HG02943 (cell line): Measurements from ENCODE around the gene ARHGEF37.
"Not testable (repeated sequence)": the region's sequence is repeated elsewhere in the genome, so short reads cannot be mapped to it uniquely, and the experiment has no call there.

Source experiments
- ATAC-seq: cut with Tn5 transposase; IDR thresholded peaks from one replicate; pipeline ENCODE4 v1.9.1; 2021; ENCODE audit warnings: mild to moderate bottlenecking, low read depth, moderate library complexity; ENCODE audit not compliant: unreplicated experiment

ARHGEF37 gene, protein sequence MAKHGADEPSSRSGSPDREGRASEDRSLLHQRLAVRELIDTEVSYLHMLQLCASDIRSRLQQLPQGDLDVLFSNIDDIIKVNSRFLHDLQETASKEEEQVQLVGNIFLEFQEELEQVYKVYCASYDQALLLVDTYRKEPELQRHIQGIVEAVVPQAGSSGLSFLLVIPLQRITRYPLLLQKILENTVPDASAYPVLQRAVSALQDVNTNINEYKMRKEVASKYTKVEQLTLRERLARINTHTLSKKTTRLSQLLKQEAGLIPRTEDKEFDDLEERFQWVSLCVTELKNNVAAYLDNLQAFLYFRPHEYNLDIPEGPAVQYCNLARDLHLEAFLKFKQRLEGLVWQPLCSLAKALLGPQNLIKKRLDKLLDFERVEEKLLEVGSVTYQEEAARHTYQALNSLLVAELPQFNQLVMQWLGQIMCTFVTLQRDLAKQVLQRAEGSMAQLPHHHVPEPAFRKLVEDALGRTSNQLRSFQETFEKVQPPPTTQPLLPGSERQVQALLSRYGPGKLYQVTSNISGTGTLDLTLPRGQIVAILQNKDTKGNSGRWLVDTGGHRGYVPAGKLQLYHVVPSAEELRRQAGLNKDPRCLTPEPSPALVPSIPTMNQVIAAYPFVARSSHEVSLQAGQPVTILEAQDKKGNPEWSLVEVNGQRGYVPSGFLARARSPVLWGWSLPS

DNA sequence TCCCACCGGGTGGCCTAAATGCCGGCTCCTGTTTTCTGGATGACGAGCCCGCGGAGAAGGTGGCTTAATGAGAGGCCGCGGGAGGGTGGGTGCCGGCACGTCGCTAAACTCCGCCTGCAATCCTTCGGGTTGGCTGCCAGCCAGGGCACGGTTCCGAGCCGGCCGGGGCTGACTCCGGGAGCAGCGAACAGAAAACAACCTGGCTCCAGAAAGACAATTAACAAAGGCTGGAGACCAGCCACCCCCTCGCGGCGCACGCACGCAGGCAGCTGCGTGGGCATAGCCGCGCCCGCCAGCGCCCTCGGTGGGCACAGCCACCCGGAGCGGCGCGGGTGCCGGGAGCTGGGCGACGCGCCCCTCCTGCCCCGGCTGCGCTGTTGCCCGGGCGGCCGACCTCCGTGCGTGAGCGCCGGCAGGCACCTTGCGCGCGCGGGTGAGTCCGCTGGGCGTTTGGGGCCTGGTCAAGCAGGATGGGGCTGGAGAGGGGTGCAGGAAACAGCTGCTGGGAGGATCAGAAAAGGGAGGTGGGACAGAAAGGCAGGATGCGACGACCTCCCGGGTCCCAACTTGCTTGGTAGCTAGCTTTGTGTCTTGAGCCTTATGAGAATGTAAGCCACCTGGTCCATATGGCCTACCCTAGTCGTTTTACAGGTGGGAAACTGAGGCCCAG, at the start of gene ARHGEF37:
Gene ARHGEF37, plus strand, starts transcription at position 307 of the 670 bp plus-strand sequence. CDS start 16,272 bp downstream, outside the sequence.
- ATAC-seq, result no peak

DNA sequence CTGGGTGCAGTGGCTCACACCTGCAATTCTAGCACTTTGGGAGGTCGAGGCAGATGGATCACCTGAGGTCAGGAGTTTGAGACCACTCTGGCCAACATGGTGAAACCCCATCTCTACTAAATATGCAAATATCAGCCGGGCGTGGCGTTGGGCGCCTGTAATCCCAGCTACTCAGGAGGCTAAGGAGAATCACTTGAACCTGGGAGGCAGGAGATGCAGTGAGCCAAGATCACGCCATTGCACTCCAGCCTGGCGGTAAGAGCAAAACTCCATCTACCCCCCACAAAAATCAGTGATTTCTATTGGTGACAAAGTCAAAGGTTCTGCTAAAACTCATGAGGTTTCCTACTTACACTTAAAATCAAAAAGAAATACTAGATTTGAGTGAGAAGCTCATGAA, 48.9 kb upstream of the ARHGEF37 start:
- ATAC-seq, result no peak

DNA sequence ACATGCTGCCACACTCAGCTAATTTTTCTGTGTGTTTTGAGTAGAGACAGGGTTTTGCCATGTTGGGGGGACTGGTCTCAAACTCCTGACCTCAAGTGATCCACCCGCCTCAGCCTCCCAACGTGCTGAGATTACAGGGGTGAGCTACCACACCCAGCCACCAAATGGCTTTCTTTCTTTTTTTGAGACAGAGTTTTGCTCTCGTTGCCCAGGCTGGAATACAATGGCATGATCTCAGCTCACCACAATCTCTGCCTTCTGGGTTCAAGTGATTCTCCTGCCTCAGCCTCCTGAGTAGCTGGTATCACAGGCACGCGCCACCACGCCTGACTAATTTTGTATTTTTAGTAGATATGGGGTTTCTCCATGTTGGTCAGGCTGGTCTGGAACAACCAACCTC, 45.5 kb upstream of the ARHGEF37 start:
- not testable (repeated sequence) for ATAC-seq

DNA sequence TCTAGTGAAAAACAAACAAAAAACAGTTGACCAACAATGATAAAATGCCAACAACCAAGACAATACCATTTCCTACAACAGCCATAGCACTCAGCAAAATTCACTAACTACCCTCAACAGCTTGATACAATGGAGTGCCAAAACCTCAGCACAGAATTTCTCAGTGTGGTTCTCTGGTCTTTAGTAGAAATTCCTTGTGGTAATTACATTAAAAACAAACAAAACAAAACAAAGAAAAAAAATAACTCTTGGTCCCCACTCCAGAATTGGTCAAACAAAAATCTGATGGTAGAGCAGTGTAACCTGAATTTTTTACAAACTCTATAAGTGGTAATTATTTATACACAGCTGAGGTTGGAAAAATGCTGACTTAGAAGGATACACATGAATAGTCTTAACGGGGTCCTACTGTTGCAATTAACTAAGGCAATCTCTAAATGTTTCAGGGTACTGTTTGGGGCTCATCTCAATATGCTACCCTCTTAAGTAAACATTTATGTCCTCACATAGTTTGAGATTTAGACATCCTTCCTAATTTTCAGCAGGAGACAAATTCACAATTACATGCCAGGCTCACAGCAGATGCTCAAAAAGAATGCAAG, 43.8 kb upstream of the ARHGEF37 start:
- ATAC-seq, result no peak

DNA sequence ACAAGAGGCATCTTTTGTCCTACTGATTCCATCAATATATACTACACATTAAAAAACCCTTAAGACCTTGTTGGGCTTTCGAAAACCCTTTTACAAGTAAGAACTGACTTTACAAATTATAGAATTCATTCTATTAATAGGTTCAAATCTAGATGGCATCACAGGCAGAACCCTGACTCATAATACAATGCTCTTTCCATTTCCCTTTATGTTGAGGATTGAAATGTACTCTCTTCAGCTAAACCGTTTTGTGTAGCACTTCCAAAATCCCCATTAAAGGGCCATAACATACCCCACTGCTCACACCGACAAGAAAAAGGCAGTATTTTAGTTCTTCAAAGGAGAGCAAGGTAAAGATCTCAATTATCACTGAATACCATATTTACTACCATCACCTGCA, 41.2 kb upstream of the ARHGEF37 start:
- no peak for ATAC-seq

DNA sequence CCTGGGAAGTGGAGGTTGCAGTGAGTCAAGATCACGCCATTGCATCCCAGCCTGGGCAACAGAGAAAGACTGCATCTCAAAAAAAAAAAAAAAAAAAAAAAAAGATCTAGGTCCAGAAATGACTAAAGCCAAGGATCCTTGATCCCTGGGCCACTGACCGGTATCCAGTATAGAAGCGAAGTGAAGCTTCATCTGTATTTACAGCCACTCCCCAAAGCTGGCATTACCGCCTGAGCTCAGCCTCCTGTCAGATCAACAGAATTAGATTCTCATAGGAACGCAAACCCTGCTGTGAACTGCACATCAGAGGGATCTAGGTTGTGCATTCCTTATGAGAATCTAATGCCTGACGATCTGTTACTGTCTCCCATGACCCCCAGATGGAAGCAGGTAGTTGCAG, 39.4 kb upstream of the ARHGEF37 start:
- ATAC-seq, result no peak

DNA sequence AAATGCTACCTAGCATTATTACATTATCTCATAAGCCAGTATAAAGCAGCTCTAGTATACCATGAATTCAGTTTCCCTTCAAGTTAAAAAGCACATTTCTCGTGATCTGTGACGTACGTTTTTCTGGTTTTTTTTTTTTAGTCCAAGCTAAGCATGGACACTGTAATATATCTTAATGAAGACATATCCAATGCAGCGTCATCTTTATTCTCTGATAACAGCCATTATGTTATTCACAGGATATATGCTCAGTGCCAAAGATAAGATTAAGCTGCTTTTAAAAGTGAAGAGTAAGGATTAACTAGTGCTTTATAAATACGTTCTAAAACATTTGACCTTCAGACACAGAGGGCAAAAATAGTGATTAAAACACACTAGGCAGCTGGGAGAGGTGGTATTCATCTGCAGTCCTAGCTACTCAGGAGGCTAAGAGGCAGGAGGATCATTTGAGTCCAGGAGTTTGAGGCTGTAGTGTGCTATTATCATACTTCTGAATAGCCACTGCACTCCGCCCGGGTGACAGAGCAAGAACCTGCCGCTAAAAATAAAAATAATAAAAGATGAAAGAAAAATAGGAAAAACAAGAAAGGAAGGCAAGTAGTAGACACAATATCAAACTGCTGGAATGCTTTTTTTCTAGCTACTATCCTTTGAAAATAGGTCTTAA, 37.8 kb upstream of the ARHGEF37 start:
- ATAC-seq, result no peak

DNA sequence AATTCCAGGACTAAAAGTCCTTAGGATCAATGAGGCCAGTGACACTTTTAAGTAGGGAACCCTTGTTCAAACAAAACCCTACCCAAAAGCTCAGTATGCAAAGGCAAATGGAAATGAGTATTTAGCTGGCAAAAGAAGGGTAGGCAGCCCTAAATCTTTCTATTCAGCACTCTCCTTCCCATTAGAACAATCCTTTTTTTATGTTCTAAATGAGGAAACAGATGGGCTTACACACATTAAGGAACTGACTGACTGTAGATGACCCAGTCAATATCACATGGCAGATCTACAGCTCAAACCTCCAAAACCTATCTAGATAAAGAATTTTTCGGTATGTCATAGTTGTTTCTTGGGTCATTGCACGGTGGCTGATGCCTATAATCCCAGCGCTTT, 37.3 kb upstream of the ARHGEF37 start:
- no peak for ATAC-seq

DNA sequence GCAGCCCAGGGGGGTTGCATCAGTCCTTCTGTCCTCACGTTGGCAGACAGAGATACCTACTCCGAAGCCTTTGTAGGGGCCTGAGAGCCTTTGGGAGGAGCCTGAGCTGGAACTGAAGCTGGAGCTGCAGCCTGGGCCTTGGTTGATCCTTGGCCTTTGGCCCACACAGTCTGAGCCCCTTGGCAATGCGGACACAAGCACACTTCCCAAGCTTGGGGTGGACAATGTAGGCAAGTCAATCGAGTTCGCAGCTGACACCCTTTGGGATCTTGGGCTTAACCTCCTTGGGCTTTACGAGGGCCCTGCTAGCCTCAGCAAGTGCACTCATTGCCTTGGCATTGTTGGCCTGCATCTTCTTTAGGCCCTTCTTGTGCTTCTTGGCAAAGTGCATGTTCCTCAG, 36.0 kb upstream of the ARHGEF37 start:
- no peak for ATAC-seq

DNA sequence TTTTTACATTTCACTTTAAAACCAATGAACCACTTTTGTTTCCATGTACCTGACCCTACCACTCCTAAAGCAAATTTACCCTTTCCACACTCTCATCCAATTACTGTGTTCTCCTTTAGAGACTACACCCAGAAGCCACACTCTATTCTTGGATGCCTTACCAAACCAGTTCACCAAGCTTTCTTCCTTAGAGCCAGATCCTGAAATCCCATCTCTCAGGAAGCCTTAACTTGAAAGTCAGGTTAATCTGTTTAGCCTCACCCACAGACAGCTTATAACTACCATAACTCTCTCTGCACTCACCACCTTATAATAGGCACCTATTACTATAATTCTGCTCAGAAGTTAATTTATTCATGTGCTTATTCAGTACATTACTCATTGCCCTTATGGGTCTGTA, 34.3 kb upstream of the ARHGEF37 start:
- ATAC-seq, result no peak

DNA sequence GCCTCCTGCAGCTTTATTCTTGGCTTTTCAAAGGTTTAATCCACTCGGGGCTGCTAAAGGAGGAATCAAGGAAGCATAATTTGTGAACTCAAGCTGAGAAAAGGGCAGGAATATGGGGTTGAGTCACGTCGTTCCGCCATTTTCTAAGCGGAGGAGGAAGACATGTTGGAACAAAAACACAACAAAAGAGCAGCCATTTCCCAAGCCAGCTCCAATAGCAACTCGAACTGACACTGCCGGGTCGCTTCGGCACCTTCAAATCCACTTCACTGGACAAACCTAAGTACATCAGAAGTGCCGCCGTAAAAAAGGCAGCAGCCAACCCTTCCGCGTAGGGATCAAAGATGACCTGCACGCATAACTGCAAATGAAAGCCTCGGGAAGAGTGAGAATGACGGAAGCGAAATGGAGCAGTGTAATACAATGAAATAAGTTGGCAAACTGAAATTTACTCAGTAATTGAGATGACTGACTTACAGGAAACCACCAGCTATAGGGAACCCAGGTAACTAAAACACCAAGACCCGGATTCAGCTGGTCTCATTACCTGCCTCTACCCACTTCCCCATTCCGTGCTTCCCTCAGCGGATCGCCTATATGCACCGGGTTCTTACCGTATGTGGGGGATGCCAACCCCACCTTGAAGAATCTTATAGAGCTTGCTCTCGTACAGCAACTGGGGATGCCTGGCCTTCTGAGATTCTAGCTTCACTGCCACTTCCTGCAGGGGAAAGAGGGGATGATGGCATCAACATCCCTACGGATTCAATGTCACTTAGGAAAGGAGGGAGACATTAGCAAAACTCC, 31.6 kb upstream of the ARHGEF37 start:
- no peak for ATAC-seq

DNA sequence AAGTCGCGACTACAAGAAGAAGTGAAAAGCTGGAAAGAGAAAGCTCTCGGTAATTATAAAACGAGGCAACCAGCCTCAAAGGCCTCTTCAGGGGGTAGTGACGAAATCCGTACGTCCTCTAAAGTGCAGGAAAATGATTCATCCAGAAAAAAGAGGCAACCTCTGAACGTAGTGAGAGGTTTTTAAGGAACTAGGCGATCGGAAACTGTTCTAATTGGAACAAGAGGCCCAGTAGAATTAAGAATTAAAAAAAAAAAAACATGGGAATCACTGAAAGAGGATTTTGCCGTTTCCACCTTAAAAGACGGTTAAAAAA, 31.1 kb upstream of the ARHGEF37 start:
- ATAC-seq, result no peak

DNA sequence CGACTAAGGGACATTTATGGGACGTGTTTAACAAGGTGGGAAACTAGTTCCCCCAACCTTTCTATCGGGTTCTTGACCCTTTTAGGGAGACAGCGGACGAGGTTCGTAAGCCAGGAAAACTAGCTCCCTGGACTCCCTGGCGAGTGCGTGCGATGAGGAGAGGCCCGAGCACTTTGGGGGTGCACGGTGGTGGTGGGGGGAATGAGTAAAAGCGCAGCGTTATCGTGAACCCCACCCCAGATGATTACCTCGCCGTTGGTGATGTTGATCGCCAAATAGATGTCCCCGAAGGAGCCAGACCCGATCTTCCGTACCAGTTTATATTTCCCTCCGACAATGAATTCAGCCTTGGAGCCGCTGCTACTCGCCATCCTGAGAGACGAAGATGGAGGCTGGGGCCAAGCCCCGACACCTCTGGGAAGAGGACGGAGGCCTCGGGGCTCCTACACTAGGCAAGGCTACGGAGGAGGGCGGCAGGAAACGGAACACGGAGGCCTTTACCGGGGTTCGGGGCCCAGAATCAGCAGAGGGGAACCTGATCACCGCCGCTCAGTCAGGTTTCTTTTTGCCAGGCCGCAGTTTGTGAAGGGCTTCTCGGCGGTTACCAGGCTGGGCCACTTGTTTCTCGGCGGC, 30.6 kb upstream of the ARHGEF37 start:
- peak; percentile 4 for ATAC-seq

DNA sequence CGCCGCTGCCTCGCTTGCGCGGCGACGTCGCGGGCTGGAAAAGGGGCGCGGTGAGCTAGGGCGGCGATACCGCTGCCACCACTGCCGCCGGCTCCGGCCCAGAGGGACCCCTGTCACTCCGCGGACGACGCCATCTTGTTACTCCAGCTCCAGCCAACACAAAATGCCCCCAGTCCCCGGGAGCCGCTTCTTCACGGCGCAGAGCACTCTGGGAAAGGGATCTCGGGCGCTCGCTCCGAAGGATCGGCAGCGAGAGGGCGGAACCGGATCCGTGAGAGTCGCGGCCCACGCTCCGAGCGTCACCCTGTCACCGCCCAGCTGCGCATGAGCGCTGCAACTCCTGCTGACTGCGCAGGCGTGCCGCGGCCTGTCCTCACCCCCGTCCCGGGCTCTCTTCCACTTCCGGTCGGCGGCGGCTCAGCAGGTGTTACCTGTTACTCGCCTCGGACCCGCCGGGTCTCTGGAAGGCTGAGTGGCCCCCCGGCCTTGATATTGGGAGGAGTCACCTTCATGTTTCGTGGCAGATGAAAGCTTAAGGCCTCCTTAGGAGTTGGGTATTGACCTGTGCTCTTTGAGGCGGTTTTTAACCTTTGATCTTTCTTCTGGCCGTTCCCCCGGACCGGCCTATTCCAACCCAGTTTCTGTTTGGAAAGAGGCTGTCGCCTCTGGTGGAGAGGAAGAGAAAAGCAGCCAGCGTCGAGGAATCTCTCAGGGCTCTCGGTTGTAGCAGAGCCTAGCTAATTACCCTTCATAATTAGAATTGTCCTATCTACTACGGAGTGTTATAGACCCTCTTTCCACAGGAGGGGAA, 29.9 kb upstream of the ARHGEF37 start, which contains the start of gene CSNK1A1:
Gene CSNK1A1, minus strand, starts transcription at position 213 of the 811 bp plus-strand sequence. CDS start 475 bp downstream, outside the sequence.
- ATAC-seq, result peak; percentile 89

DNA sequence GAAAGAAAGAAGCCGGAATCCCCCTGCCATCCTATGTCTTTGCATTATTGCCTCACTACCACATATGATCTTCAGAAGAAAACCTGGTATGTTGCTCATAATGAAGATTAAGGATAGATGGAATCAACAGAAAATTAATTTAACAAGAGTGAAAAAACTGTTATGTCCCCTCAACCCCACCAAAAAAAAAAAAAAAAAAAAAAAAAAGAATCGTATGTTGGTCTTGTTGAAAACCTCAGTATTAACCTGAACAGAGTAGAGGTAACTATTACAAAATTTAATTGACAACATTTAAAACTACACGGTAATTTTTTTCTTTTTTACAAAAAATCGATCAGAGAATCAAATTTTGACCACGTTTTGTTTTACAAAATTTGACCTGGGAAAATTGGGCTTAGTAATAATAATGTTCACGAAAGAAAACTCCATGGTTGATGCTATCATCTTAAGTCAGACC, 29.2 kb upstream of the ARHGEF37 start:
- ATAC-seq, result no peak

DNA sequence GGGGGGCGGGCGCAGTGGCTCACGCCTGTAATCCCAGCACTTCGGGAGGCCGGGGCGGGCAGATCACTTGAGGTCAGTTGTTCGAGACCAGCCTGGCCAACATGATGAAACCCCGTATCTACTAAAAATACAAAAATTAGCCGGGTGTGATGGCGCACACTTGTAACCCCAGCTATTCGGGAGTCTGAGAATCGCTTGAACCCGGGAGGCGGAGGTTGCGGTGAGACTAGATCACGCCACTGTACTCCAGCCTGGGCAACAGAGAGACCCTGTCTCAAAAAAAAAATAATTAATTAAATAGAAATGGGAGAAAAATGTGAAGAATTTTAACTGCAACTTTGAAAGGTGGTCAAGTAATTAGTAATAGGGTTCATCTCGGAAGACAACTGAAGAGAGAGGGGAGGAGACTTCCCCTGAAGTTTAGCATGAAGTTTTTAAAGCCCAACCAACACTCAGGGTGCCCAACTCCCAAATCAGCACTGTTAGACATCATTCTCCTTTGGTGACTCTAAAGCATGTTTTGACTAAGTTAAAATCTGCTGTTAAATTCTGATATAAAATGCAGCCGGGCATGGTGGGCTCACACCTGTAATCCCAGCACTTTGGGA, 28.6 kb upstream of the ARHGEF37 start:
- ATAC-seq, result no peak

DNA sequence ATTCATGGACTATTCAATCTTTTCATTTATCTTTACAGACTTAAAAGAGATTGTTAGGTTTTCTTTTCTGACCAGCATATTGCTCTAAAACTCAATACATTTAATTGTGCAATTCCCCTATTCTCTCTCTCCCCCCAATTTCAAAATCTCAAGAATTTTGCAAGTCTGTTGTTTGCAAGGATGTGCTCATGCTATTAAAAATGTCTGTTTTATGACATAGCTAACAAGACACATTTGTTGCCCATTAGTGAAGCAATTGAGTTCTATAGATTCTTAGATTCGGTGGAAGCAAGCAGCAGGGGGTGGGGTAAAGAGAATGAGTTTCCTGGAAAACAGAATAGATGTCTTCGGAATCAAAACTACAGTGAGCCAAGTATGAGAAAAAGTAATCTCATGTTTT, 21.6 kb upstream of the ARHGEF37 start:
- no peak for ATAC-seq

DNA sequence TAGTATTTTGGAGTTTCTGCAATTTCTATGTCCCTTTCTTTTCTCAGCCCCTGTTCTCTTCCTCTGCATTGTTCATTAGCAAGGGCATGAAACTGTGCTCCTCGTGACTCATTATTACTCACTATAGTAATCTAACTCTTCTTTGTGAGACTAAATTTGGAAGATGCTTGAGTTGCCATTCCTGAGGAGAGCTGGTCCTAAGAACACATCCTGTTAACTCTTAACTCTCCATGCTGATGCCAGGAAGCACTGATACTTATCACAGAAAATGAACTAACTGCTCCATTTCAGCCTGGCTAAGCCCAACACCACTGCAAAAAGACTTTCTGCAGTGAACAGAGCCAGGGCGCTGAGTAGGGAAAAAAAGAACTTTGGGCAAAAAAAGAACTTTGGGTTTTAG, 19.4 kb upstream of the ARHGEF37 start:
- no peak for ATAC-seq
